Common myeloid progenitor, CD34-positive (primary cell): Measurements from ENCODE around the gene BLOC1S4.
"Not testable (repeated sequence)": the region's sequence is repeated elsewhere in the genome, so short reads cannot be mapped to it uniquely, and the experiment has no call there.

ENCODE experiments used
- CTCF ChIA-PET: fragments of 350-600 bp; sonication (Branson Sonifier 250); formaldehyde crosslinking; loops from one replicate; lab custom pipeline; 2021; ENCODE audit warnings: antibody characterized with exemption; lab: Charles Lee
- POLR2A ChIA-PET: fragments of 350-600 bp; sonication (Branson Sonifier 250); formaldehyde crosslinking; loops from one replicate; lab custom pipeline; 2021; ENCODE audit warnings: antibody characterized with exemption; lab: Charles Lee
- DNase-seq, 3 donors: peaks; one replicate each; pipeline versions ENCODE4 v3.0.0 to v3.0.0-alpha.2; 2013
- H3K27ac ChIP-seq, 2 experiments: 1 replicate in 1 of 2; 2 replicates in 1 of 2; pipeline ENCODE4 v1.7.0; 2013; ENCODE audit warnings: inconsistent platforms in 2 of 2, low read length in 2 of 2, mild to moderate bottlenecking in 2 of 2, low read depth in 1 of 2, moderate library complexity in 1 of 2; ENCODE audit not compliant: severe bottlenecking in 2 of 2, insufficient read depth in 1 of 2, poor library complexity in 1 of 2
- H3K27me3 ChIP-seq, 5 experiments: replicated peaks in 2 of 5; 1 replicate in 3 of 5; 2 replicates in 2 of 5; pipeline versions ENCODE4 v1.6.1 to v1.7.0; 2013; ENCODE audit warnings: low read length in 4 of 5, mild to moderate bottlenecking in 2 of 5, moderate library complexity in 2 of 5, inconsistent platforms in 1 of 5; ENCODE audit not compliant: insufficient read depth in 5 of 5, control insufficient read depth in 4 of 5
- H3K36me3 ChIP-seq, 4 experiments: 1 replicate in 2 of 4; 2 replicates in 2 of 4; pipeline versions ENCODE4 v1.6.1 to v1.7.0; 2013; ENCODE audit warnings: low read length in 3 of 4, control low read depth in 1 of 4, mild to moderate bottlenecking in 1 of 4; ENCODE audit not compliant: control insufficient read depth in 4 of 4, insufficient read depth in 4 of 4
- H3K4me1 ChIP-seq, 4 experiments: 1 replicate in 3 of 4; 2 replicates in 1 of 4; pipeline versions ENCODE4 v1.6.1 to v1.7.1; 2013; ENCODE audit warnings: low read length in 3 of 4, mild to moderate bottlenecking in 3 of 4, control low read depth in 1 of 4, inconsistent platforms in 1 of 4, moderate library complexity in 1 of 4; ENCODE audit not compliant: control insufficient read depth in 4 of 4, insufficient read depth in 4 of 4; ENCODE audit errors: control extremely low read depth in 1 of 4
- H3K4me3 ChIP-seq, 7 experiments: 1 replicate in 4 of 7; 2 replicates in 3 of 7; pipeline versions ENCODE4 v1.5.1 to v1.7.0; 2013; ENCODE audit warnings: mild to moderate bottlenecking in 7 of 7, low read length in 6 of 7, moderate library complexity in 6 of 7, inconsistent platforms in 2 of 7, low read depth in 2 of 7, control low read depth in 1 of 7; ENCODE audit not compliant: insufficient read depth in 4 of 7, control insufficient read depth in 1 of 7; ENCODE audit errors: extremely low read depth in 1 of 7
- H3K9me3 ChIP-seq, 5 experiments: 1 replicate in 4 of 5; 2 replicates in 1 of 5; pipeline versions ENCODE4 v1.6.1 to v1.7.1; 2013; ENCODE audit warnings: low read length in 4 of 5, mild to moderate bottlenecking in 2 of 5, inconsistent platforms in 1 of 5, low read depth in 1 of 5, moderate library complexity in 1 of 5; ENCODE audit not compliant: control insufficient read depth in 4 of 5, insufficient read depth in 2 of 5; ENCODE audit errors: control extremely low read depth in 1 of 5
- WGBS: methylation state at CpG from one replicate; pipeline ENCODE4 v1.1.5; 2013; ENCODE audit not compliant: insufficient coverage; 5-methylcytosine and 5-hydroxymethylcytosine counted together

BLOC1S4 gene

DNA sequence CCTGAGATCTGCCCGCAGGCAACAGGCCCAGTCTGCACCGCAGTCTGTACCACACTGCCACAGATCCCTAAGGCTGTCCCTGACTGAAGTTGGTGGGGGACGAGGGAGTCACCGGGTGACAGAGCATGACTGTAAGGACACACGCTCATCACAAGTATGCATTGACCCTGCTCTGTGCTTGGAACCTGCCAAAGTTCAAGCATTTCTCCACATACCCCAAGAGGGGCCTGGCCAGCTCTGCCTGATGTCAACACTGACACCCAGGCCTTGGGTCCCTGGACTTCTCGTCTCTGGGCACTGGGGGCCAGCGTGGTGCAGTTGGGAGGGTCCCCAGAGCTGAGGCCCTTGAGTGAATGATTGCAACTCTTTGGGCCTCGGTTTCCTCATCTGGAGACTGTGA lies 7.9 kb downstream of the BLOC1S4 start:
- no peaks in the 10 kb centered on the region for H3K36me3 ChIP-seq
- no peaks in the 10 kb centered on the region for H3K9me3 ChIP-seq
- 99% methylated on average over 7 of the region's 8 CpGs for WGBS
- no peak for DNase-seq
- no peak overlapping the region for H3K27ac ChIP-seq
- CTCF ChIA-PET: interaction anchor here (1.6 to 1.8 kb wide), 2 partner anchors 55 to 150 kb away, joined by 3 to 8 read pairs; no protein-coding TSS in a partner anchor
- POLR2A ChIA-PET: no interaction called here
- peaks cover 0 to 6% (median 2%) of the 10 kb centered on the region in 4 experiments for H3K4me1 ChIP-seq
- no peak overlapping the region for H3K4me3 ChIP-seq
- no peaks in the 10 kb centered on the region for H3K27me3 ChIP-seq

DNA sequence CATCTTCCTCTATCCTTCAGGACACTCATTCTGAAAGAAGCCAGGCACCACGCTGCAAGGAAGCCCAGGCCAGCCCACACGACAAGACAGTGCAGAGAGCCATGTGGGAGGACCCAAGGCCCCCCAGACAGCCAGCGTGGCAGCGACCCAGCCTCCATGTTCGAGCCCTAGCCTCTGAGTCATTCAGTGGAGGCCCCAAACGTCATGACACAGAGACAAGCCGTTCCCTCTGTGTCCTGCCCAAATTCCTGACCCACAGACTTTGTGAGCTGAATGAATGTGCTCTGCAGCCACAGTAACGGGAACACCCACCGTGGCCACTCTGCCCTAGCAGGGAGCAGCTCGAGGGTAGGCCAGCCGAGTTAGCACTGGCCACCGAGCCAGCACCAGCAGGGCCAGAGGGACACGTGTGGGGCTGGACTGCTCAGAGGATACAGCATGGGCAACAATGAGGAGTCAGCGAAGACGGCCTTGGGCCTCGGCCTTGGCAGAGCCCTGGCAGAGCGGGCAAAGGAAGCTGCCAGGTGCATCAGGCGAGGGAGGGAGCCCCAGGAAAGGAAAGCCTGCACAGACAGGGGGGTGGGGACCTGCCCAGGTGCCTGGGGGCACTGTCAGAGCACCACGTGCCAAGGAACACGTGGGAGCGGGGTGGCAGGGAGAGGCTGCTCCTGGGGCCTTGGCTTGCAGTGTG lies 8.6 kb downstream of the BLOC1S4 start:
- Histone ChIP-seq H3K4me1 (peaks cover 0 to 6% (median 2%) of the 10 kb centered on the region in 4 experiments), H3K36me3 (no peaks in the 10 kb centered on the region), H3K9me3 (no peaks in the 10 kb centered on the region), H3K27ac (no peak overlapping the region), H3K4me3 (no peak overlapping the region), H3K27me3 (peaks cover 0 to under 1% (median 0%) of the 10 kb centered on the region in 5 experiments)
- CTCF ChIA-PET: interaction anchor here (1.0 to 1.6 kb wide), 2 partner anchors 54 to 161 kb away, joined by 3 read pairs; no protein-coding TSS in a partner anchor
- POLR2A ChIA-PET: no interaction called here
- WGBS: 94% methylated on average over 21 of the region's 21 CpGs
- DNase-seq: no peak

DNA sequence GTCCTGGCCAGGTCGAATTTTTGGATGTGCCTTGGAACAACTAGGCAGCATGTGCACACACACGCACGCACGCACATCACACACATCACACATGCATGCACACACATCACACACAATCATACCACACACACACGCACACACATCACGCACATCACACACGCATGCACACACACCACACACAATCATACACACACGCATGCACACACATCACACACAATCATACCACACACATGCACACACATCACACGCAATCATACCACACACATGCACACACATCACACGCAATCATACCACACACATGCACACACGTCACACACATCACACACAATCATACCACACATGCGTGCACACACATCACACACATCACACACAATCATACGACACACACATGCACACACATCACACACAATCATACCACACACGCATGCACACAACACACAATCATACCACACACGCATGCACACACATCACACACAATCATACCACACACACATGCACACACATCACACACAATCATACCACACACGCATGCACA lies 9.5 kb downstream of the BLOC1S4 start:
- CTCF ChIA-PET: interaction anchor here (1.0 kb wide), 1 partner anchor 161 kb away, joined by 3 read pairs; no protein-coding TSS in a partner anchor
- POLR2A ChIA-PET, H3K9me3 ChIP-seq, H3K27me3 ChIP-seq, DNase-seq, H3K4me1 ChIP-seq, H3K4me3 ChIP-seq, H3K36me3 ChIP-seq, H3K27ac ChIP-seq: not testable (repeated sequence)
- 93% methylated on average over 11 of the region's 16 CpGs for WGBS

DNA sequence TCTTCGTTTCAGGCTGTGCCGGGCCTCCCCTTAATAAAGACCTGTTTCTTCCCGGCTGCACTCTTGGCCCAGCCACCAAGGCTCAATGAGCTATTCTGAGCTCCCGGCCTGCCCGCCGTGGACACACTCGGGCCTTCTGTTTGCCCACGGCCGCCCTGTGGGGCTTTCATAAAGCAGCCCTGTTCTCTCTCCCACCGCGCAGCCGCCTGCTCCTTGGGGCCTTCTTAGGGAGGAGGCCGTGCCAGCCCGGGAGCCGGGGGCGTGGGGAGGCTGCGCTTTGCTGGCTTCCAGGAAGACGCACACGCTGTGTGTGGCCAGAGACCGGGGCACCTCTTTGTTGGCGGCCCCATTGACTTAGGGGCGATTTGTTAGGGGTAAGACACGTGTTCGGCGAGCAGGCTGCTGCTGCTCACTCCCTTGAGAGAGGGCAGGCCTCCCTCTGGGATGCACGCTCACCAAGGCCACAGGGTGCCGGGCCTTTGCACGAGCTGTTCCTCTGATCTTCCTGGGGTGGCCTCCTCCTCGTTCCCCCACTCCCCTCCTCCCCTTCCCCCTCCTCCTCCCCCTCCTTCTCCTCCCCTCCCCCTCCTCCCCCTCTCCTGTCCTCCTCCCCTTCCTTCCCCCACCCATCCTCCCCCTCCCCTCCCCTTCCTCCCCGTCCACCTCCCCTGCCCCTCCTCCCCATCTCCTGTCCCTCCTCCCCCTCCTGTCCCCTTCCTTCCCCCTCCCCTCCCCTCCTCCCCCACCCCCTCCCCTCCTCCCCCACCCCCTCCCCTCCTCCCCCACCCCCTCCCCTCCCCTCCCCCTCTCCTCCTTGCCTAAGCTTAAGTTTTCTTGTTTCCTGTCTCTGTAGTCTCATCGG lies 11.3 kb downstream of the BLOC1S4 start:
- no peaks in the 10 kb centered on the region for H3K9me3 ChIP-seq
- CTCF ChIA-PET: interaction anchor here (0.8 to 1.3 kb wide), 2 partner anchors 10 to 342 kb away, joined by 3 to 4 read pairs; no protein-coding TSS in a partner anchor
- H3K27me3 ChIP-seq: peaks cover 0 to 2% (median 0%) of the 10 kb centered on the region in 5 experiments
- H3K36me3 ChIP-seq: no peaks in the 10 kb centered on the region
- WGBS: 76% methylated on average over 23 of the region's 31 CpGs
- no peak overlapping the region for H3K4me3 ChIP-seq
- no peak for DNase-seq
- H3K4me1 ChIP-seq: no peaks in the 10 kb centered on the region
- POLR2A ChIA-PET: no interaction called here
- no peak overlapping the region for H3K27ac ChIP-seq

DNA sequence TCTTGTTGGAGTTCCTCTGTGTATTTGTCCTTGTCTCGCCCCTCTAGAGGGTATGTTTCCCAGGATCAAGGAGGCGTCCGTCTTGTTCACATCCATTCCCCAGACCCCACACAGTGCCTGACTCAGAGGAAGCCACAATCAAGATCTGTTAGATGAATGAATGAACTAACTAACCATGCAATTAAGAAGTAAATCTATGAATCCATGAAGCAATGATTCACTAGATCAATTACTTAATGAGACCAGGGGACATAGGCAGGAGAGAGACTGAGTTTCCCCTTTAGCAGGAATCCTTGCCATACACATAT lies 11.9 kb downstream of the BLOC1S4 start:
- Histone ChIP-seq H3K9me3 (no peaks in the 10 kb centered on the region), H3K4me3 (no peak overlapping the region), H3K27me3 (peaks cover 0 to 2% (median 0%) of the 10 kb centered on the region in 5 experiments), H3K36me3 (no peaks in the 10 kb centered on the region), H3K27ac (no peak overlapping the region), H3K4me1 (no peaks in the 10 kb centered on the region)
- CTCF ChIA-PET: interaction anchor here (2.8 kb wide), 1 partner anchor 146 kb away, joined by 10 read pairs; no protein-coding TSS in a partner anchor
- 80% methylated on average over 1 of the region's 3 CpGs for WGBS
- DNase-seq: no peak
- POLR2A ChIA-PET: no interaction called here

DNA sequence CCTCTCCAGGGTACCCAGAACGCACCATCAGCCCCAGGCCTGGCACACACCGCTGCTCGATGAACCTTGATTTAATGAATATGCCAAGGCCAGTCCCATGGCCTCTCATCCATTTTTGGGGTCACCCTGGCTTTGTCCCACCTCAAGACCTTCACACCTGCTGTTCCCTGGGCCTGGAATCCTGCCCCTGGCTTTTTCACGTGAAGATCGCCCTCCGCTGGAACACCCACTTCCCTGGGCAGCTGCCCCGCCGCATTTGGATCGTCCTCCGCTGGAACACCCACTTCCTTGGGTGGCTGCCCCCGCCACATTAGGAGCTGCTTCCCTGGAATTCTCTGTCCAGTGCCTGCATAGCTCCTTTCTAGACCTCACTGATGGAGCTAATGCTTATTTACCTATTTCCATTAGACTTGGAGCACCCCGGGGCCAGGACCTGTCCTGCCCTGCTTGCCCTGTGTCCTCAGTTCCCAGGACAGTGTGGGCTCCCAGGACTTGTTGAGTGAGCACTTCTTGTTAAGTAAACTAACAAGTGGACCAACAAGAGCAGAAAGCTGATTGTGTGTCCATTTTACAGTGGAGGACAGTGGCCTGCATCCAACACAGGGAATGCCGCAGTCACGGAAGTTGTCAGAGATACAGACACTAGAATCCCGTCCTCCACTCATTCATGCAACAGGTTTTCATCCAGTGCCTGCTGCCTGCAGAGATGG lies 12.5 kb downstream of the BLOC1S4 start:
- H3K27me3 ChIP-seq: peaks cover 0 to 4% (median 0%) of the 10 kb centered on the region in 5 experiments
- 97% methylated on average over 14 of the region's 15 CpGs for WGBS
- POLR2A ChIA-PET: no interaction called here
- H3K36me3 ChIP-seq: no peaks in the 10 kb centered on the region
- peaks cover 0 to 2% (median 0%) of the 10 kb centered on the region in 4 experiments for H3K4me1 ChIP-seq
- CTCF ChIA-PET: interaction anchor here (1.3 to 2.8 kb wide), 2 partner anchors 8 to 145 kb away, joined by 5 to 10 read pairs; no protein-coding TSS in a partner anchor
- no peak overlapping the region for H3K4me3 ChIP-seq
- no peak for DNase-seq
- H3K27ac ChIP-seq: no peak overlapping the region
- H3K9me3 ChIP-seq: no peaks in the 10 kb centered on the region
